Muscle of leg (tissue), 11 donors: ENCODE measurements around the gene MIER2. TPM values are rescaled to one million over a fixed set of nuclear protein-coding genes. Genes with fewer than 3 reads are reported as not detected.

Experiments used
- DNase-seq: peaks from one replicate; pipeline ENCODE4 v3.0.0; 2013
- H3K27ac ChIP-seq: one replicate; pipeline ENCODE4 v1.5.1; 2013; ENCODE audit warnings: mild to moderate bottlenecking, low read length, control low read depth
- H3K27me3 ChIP-seq: one replicate; pipeline ENCODE4 v1.6.1; 2013; ENCODE audit warnings: low read length; ENCODE audit not compliant: control insufficient read depth, insufficient read depth
- H3K36me3 ChIP-seq: one replicate; pipeline ENCODE4 v1.6.1; 2013; ENCODE audit warnings: low read length; ENCODE audit not compliant: control insufficient read depth, insufficient read depth
- H3K4me1 ChIP-seq: one replicate; pipeline ENCODE4 v1.6.1; 2013; ENCODE audit warnings: low read length; ENCODE audit not compliant: control insufficient read depth, insufficient read depth
- H3K4me3 ChIP-seq: one replicate; pipeline ENCODE4 v1.5.1; 2013; ENCODE audit warnings: low read length, control low read depth
- H3K9me3 ChIP-seq: replicated peaks from 2 replicates; pipeline ENCODE4 v1.6.1; 2013; ENCODE audit warnings: low read depth, low read length; ENCODE audit not compliant: control insufficient read depth
- WGBS: methylation state at CpG from one replicate; pipeline ENCODE4 v1.1.5; 2013; ENCODE audit warnings: missing lambda C conversion rate; ENCODE audit not compliant: insufficient coverage; 5-methylcytosine and 5-hydroxymethylcytosine counted together
- polyA plus RNA-seq, 8 donors: library from polyadenylated mRNA; unstranded; fragments of 120-200 nt; gene quantifications; one replicate each; pipeline versions ENCODE4 v1.2.1 to v1.2.3, GENCODE V29; 2013; ENCODE audit warnings: inconsistent platforms in 1 of 8, low replicate concordance in 1 of 8; ENCODE audit not compliant: insufficient read length in 8 of 8, insufficient read depth in 1 of 8
- total RNA-seq: library from RNA; stranded (reverse); fragments of 120-200 nt; gene quantifications from one replicate; pipeline ENCODE4 v1.2.4, GENCODE V29; 2013

The MIER2 gene
- total and polyA plus RNA-seq, 9 donors = 17.2 to 33.5 (median 28.8) TPM

GRCh38 chr19:343941-344624 is 513 bp downstream of the MIER2 start:
- peak; percentile 48 for DNase-seq
- Histone ChIP-seq H3K4me3 (peak overlapping the region; percentile 56), H3K9me3 (no peaks in the 10 kb centered on the region), H3K27me3 (peaks cover 5% of the 10 kb centered on the region), H3K27ac (peak overlapping the region; percentile 18), H3K4me1 (peaks cover 38% of the 10 kb centered on the region), H3K36me3 (peaks cover 22% of the 10 kb centered on the region)
- WGBS = under 1% methylated on average over 43 of the region's 70 CpGs

GRCh38 chr19:343451-343931 is 1.1 kb downstream of the MIER2 start:
- Histone ChIP-seq H3K4me3 (peak overlapping the region; percentile 56), H3K27me3 (peaks cover 5% of the 10 kb centered on the region), H3K36me3 (peaks cover 22% of the 10 kb centered on the region), H3K27ac (peak overlapping the region; percentile 18), H3K4me1 (peaks cover 38% of the 10 kb centered on the region), H3K9me3 (no peaks in the 10 kb centered on the region)
- DNase-seq = no peak
- WGBS = 38% methylated on average over 18 of the region's 19 CpGs

GRCh38 chr19:342801-343421 is 1.7 kb downstream of the MIER2 start:
- no peaks in the 10 kb centered on the region for H3K9me3 ChIP-seq
- H3K4me1 ChIP-seq = peaks cover 38% of the 10 kb centered on the region
- H3K27me3 ChIP-seq = peaks cover 5% of the 10 kb centered on the region
- peak overlapping the region; percentile 56 for H3K4me3 ChIP-seq
- peak; percentile 78 for DNase-seq
- peak overlapping the region; percentile 15 for H3K27ac ChIP-seq
- peaks cover 22% of the 10 kb centered on the region for H3K36me3 ChIP-seq
- 31% methylated on average over 11 of the region's 14 CpGs for WGBS

GRCh38 chr19:342128-342455 is 2.5 kb downstream of the MIER2 start:
- no peak overlapping the region for H3K4me3 ChIP-seq
- no peak overlapping the region for H3K27ac ChIP-seq
- peaks cover 5% of the 10 kb centered on the region for H3K27me3 ChIP-seq
- no peaks in the 10 kb centered on the region for H3K9me3 ChIP-seq
- H3K36me3 ChIP-seq = peaks cover 22% of the 10 kb centered on the region
- 81% methylated on average over 6 of the region's 10 CpGs for WGBS
- DNase-seq = no peak
- H3K4me1 ChIP-seq = peaks cover 38% of the 10 kb centered on the region

- peaks cover 5% of the 10 kb centered on the region for H3K27me3 ChIP-seq
- no peak for DNase-seq
- peaks cover 38% of the 10 kb centered on the region for H3K4me1 ChIP-seq
- H3K27ac ChIP-seq = no peak overlapping the region
- no peaks in the 10 kb centered on the region for H3K9me3 ChIP-seq
- peaks cover 22% of the 10 kb centered on the region for H3K36me3 ChIP-seq
- H3K4me3 ChIP-seq = no peak overlapping the region
- WGBS = 44% methylated on average over 12 of the region's 12 CpGs
Observed at GRCh38 chr19:341386-342127, 3.0 kb downstream of the MIER2 start.

- Histone ChIP-seq H3K4me1 (peaks cover 38% of the 10 kb centered on the region), H3K4me3 (no peak overlapping the region), H3K27ac (no peak overlapping the region), H3K9me3 (no peaks in the 10 kb centered on the region), H3K27me3 (peaks cover 5% of the 10 kb centered on the region), H3K36me3 (peaks cover 29% of the 10 kb centered on the region)
- WGBS = 53% methylated on average over 12 of the region's 15 CpGs
- no peak for DNase-seq
Observed at GRCh38 chr19:340620-341385, 3.8 kb downstream of the MIER2 start.

GRCh38 chr19:339262-339887 is 5.2 kb downstream of the MIER2 start:
- Histone ChIP-seq H3K9me3 (no peaks in the 10 kb centered on the region), H3K27ac (no peak overlapping the region), H3K36me3 (peaks cover 43% of the 10 kb centered on the region), H3K4me1 (peaks cover 34% of the 10 kb centered on the region), H3K4me3 (no peak overlapping the region), H3K27me3 (no peaks in the 10 kb centered on the region)
- DNase-seq = no peak
- 92% methylated on average over 4 of the region's 10 CpGs for WGBS

GRCh38 chr19:338421-338820 is 6.2 kb downstream of the MIER2 start:
- WGBS = 91% methylated on average over 4 of the region's 5 CpGs
- Histone ChIP-seq H3K4me3 (no peak overlapping the region), H3K27ac (no peak overlapping the region), H3K36me3 (peaks cover 48% of the 10 kb centered on the region), H3K4me1 (peaks cover 29% of the 10 kb centered on the region), H3K27me3 (no peaks in the 10 kb centered on the region), H3K9me3 (no peaks in the 10 kb centered on the region)
- no peak for DNase-seq

GRCh38 chr19:336067-336614 is 8.5 kb downstream of the MIER2 start:
- H3K27me3 ChIP-seq = no peaks in the 10 kb centered on the region
- H3K27ac ChIP-seq = no peak overlapping the region
- no peak overlapping the region for H3K4me3 ChIP-seq
- no peaks in the 10 kb centered on the region for H3K9me3 ChIP-seq
- H3K4me1 ChIP-seq = peaks cover 8% of the 10 kb centered on the region
- DNase-seq = no peak
- peaks cover 41% of the 10 kb centered on the region for H3K36me3 ChIP-seq
- 73% methylated on average over 17 of the region's 20 CpGs for WGBS
